HEK293 (cell line): ENCODE results near the gene LDAF1.

Experiments used
- CTCF ChIA-PET: fragments of 350-600 bp; formaldehyde crosslinking; extraction: SDS; loops from one replicate; lab custom pipeline; 2021; ENCODE audit warnings: antibody characterized with exemption; lab: Yijun Ruan, JAX
- POLR2A ChIA-PET: fragments of 300-600 bp; formaldehyde crosslinking; extraction: SDS; loops from one replicate; lab custom pipeline; 2020; ENCODE audit warnings: antibody characterized with exemption, inconsistent platforms; lab: Yijun Ruan, JAX
- H3K27ac ChIP-seq: fragments of 200-500 bp; sonication (Bioruptor generic); 2 replicates; pipeline ENCODE4 v1.5.1; 2014; ENCODE audit warnings: low read depth, low read length, control low read depth, inconsistent platforms; ENCODE audit errors: extremely low read depth
- H3K36me3 ChIP-seq, 2 experiments: fragments of 200-500 bp in 1 of 2; sonication (Bioruptor generic) in 1 of 2; 1 replicate in 1 of 2; 2 replicates in 1 of 2; pipeline ENCODE4 v1.5.1; 2014 to 2017; ENCODE audit warnings: inconsistent platforms in 2 of 2, low read length in 2 of 2; ENCODE audit not compliant: control insufficient read depth in 2 of 2, insufficient read depth in 1 of 2
- H3K4me1 ChIP-seq: fragments of 200-500 bp; sonication (Bioruptor generic); 2 replicates; pipeline ENCODE4 v1.5.1; 2014; ENCODE audit warnings: mild to moderate bottlenecking, low read length, inconsistent platforms; ENCODE audit not compliant: control insufficient read depth, insufficient read depth
- H3K4me3 ChIP-seq: 2 replicates; pipeline ENCODE4 v1.5.1; 2011; ENCODE audit warnings: low read depth, mild to moderate bottlenecking, control low read depth, low read length, moderate library complexity
- H3K9me3 ChIP-seq: fragments of 200-500 bp; sonication (Bioruptor generic); 2 replicates; pipeline ENCODE4 v1.5.1; 2014; ENCODE audit warnings: low read depth, low read length, inconsistent platforms; ENCODE audit not compliant: control insufficient read depth, insufficient read depth
- HOXD13 ChIP-seq: sonication (generic); formaldehyde crosslinking; IDR thresholded peaks from 2 replicates; pipeline ENCODE4 v1.8.0; 2022; ENCODE audit warnings: missing genetic modification reagents, borderline replicate concordance
- PRDM2 ChIP-seq: fragments of 450-650 bp; formaldehyde crosslinking; IDR thresholded peaks from 2 replicates; pipeline ENCODE4 v1.5.1; 2016; ENCODE audit warnings: missing biosample characterization, missing genetic modification characterization, borderline replicate concordance
- ZBTB6 ChIP-seq: fragments of 450-650 bp; formaldehyde crosslinking; IDR thresholded peaks from 2 replicates; pipeline ENCODE4 v1.5.1; 2017; ENCODE audit warnings: missing biosample characterization, missing genetic modification characterization
- ZNF121 ChIP-seq: fragments of 450-650 bp; formaldehyde crosslinking; IDR thresholded peaks from 2 replicates; pipeline ENCODE4 v1.5.1; 2016; ENCODE audit warnings: missing biosample characterization, missing genetic modification characterization
- ZNF138 ChIP-seq: fragments of 450-650 bp; formaldehyde crosslinking; IDR thresholded peaks from 2 replicates; pipeline ENCODE4 v1.5.1; 2016; ENCODE audit warnings: missing biosample characterization, missing genetic modification characterization, borderline replicate concordance
- ZNF157 ChIP-seq: fragments of 450-650 bp; formaldehyde crosslinking; IDR thresholded peaks from 2 replicates; pipeline ENCODE4 v1.5.1; 2016; ENCODE audit warnings: missing biosample characterization, missing genetic modification characterization
- ZNF23 ChIP-seq: fragments of 450-650 bp; formaldehyde crosslinking; IDR thresholded peaks from 2 replicates; pipeline ENCODE4 v1.5.1; 2016; ENCODE audit warnings: missing biosample characterization, missing genetic modification characterization, borderline replicate concordance
- ZNF274 ChIP-seq, 2 experiments: fragments of 200-500 bp in 1 of 2; fragments of 450-650 bp in 1 of 2; sonication (Bioruptor generic) in 1 of 2; formaldehyde crosslinking in 1 of 2; IDR thresholded peaks; 2 replicates each; pipeline versions ENCODE4 v1.5.1 to v1.6.1; 2014 to 2016; ENCODE audit warnings: borderline replicate concordance in 1 of 2, inconsistent platforms in 1 of 2, low read length in 1 of 2, missing biosample characterization in 1 of 2, missing genetic modification characterization in 1 of 2
- ZNF335 ChIP-seq: fragments of 450-650 bp; formaldehyde crosslinking; conservative IDR thresholded peaks from 2 replicates; pipeline ENCODE4 v1.5.1; 2016; ENCODE audit warnings: missing biosample characterization, missing genetic modification characterization
- ZNF560 ChIP-seq: fragments of 450-650 bp; formaldehyde crosslinking; IDR thresholded peaks from 2 replicates; pipeline ENCODE4 v1.5.1; 2017; ENCODE audit warnings: missing biosample characterization, missing genetic modification characterization, borderline replicate concordance
- ZNF654 ChIP-seq: fragments of 450-650 bp; formaldehyde crosslinking; IDR thresholded peaks from 2 replicates; pipeline ENCODE4 v1.5.1; 2016; ENCODE audit warnings: low read depth, missing biosample characterization, missing genetic modification characterization
- ZNF660 ChIP-seq: fragments of 450-650 bp; IDR thresholded peaks from 2 replicates; pipeline ENCODE4 v1.5.1; 2018; ENCODE audit warnings: missing biosample characterization, mild to moderate bottlenecking, missing genetic modification characterization
- ZNF670 ChIP-seq: fragments of 450-650 bp; formaldehyde crosslinking; IDR thresholded peaks from 2 replicates; pipeline ENCODE4 v1.5.1; 2016; ENCODE audit warnings: missing biosample characterization, missing genetic modification characterization, low read depth
- ZNF785 ChIP-seq: fragments of 450-650 bp; formaldehyde crosslinking; IDR thresholded peaks from 2 replicates; pipeline ENCODE4 v1.5.1; 2016; ENCODE audit warnings: missing biosample characterization, missing genetic modification characterization
- TF ChIP-seq, protein P1 (sequence below): fragments of 450-650 bp; formaldehyde crosslinking; IDR thresholded peaks from 2 replicates; pipeline ENCODE4 v1.5.1; 2016; ENCODE audit warnings: missing biosample characterization, missing genetic modification characterization

LDAF1 gene

GRCh38 chr16:21224800-21225199 lies 66.3 kb downstream of the LDAF1 start (continued):
- TF ChIP-seq, protein P1, sequence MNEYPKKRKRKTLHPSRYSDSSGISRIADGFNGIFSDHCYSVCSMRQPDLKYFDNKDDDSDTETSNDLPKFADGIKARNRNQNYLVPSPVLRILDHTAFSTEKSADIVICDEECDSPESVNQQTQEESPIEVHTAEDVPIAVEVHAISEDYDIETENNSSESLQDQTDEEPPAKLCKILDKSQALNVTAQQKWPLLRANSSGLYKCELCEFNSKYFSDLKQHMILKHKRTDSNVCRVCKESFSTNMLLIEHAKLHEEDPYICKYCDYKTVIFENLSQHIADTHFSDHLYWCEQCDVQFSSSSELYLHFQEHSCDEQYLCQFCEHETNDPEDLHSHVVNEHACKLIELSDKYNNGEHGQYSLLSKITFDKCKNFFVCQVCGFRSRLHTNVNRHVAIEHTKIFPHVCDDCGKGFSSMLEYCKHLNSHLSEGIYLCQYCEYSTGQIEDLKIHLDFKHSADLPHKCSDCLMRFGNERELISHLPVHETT = no peak
- no peak for TF ChIP-seq ZNF121 (tag by site-specific recombination)
- TF ChIP-seq, all 188 proteins: peak for 0

- Histone ChIP-seq H3K4me1 (no peaks in the 10 kb centered on the region), H3K27ac (no peak overlapping the region), H3K9me3 (no peaks in the 10 kb centered on the region), H3K36me3 (no peaks in the 10 kb centered on the region), H3K4me3 (no peak overlapping the region)
- no peak for TF ChIP-seq ZNF670
- no peak for TF ChIP-seq ZNF654 (tag by site-specific recombination)
- TF ChIP-seq ZBTB6 (tag by site-specific recombination) = no peak
- TF ChIP-seq ZNF785 (tag by site-specific recombination) = no peak
- no peak for TF ChIP-seq ZNF660
- TF ChIP-seq ZNF560 (tag by site-specific recombination) = no peak
- no peak for TF ChIP-seq ZNF274 (IDR thresholded peaks at IDR 0.05; ENCODE audit: low read length)
- no peak for TF ChIP-seq ZNF274 (tag by site-specific recombination; IDR thresholded peaks at IDR 0.05; ENCODE audit: borderline replicate concordance)
- TF ChIP-seq HOXD13 = no peak
- no peak for TF ChIP-seq ZNF23
- ChIA-PET POLR2A (no interaction called here), CTCF (interaction anchor here (1.5 kb wide), 1 partner anchor 38 kb away, joined by 5 read pairs; no protein-coding TSS in a partner anchor)
Observed at GRCh38 chr16:21226749-21227148, 68.3 kb downstream of the LDAF1 start.

GRCh38 chr16:21227866-21228265 lies 69.4 kb downstream of the LDAF1 start:
- TF ChIP-seq ZNF138 (tag by site-specific recombination) (no peak), ZNF335 (tag by site-specific recombination) (no peak), PRDM2 (tag by site-specific recombination) (no peak), ZNF157 (tag by site-specific recombination) (no peak)
- CTCF ChIA-PET = interaction anchor here (1.5 kb wide), 1 partner anchor 39 kb away, joined by 5 read pairs; no protein-coding TSS in a partner anchor
- Histone ChIP-seq H3K36me3 (no peaks in the 10 kb centered on the region), H3K4me1 (no peaks in the 10 kb centered on the region), H3K9me3 (no peaks in the 10 kb centered on the region), H3K4me3 (no peak overlapping the region), H3K27ac (no peak overlapping the region)
- POLR2A ChIA-PET = no interaction called here
